ENCODE measurements around the gene HMX1. TPM values are rescaled to one million over a fixed set of nuclear protein-coding genes. Genes with fewer than 3 reads are reported as not detected.

The HMX1 gene
- total and polyA plus RNA-seq, 2 donors (not counting 1 experiment from before 2014, with no cell fraction given), result not detected

DNA sequence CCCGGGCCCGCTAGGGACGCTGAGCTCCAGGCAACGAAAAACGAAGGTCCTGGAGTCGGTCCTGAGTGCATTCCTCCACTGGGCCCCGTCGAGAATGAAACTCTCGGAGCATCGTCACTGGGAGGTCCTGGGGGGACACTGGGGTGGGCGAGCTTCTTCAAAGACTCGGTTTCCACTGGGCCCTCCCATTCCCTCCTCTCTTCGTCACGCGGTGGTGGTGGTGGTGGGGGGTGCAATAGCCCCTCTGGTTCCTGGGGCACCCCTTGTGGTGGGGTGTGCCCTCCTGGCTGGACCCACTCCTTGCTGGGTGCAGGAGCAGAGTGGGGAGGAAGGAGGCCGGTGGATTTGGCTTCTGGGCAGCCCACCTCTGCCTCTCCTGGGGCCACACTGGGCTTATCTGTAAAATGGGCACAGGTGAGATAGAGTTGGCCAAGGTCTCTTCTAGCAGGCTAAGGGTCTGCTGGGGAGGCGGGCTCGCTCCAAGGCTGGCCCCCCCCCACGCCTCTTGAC lies 12.9 kb downstream of the HMX1 start:
- H3K4me1 ChIP-seq (ENCODE audit: control insufficient read depth in 2 of 2, insufficient read depth in 2 of 2, low read length in 2 of 2), result peaks cover 0 to 9% of the 10 kb centered on the region in 2 donors
- no peak overlapping the region for H3K4me3 ChIP-seq (ENCODE audit: control extremely low read depth in 1 of 5, extremely low read depth in 1 of 5, insufficient read depth in 1 of 5, low read depth in 2 of 5, low read length in 4 of 5)
- DNase-seq (no peak), ATAC-seq (ENCODE audit: low read depth) (no peak)
- peaks cover 0 to 42% (median 0%) of the 10 kb centered on the region in 3 donors for H3K9me3 ChIP-seq (ENCODE audit: control extremely low read depth in 1 of 3, control insufficient read depth in 2 of 3, insufficient read depth in 1 of 3, low read length in 2 of 3)
- no peak overlapping the region for H2AFZ ChIP-seq (ENCODE audit: insufficient read depth, low read depth, low read length, poor library complexity, severe bottlenecking)
- ChIA-PET CTCF (no interaction called here), POLR2A (no interaction called here)
- Mint-ChIP-seq H3K9me3 (ENCODE audit: insufficient read depth) (no peaks in the 10 kb centered on the region), H3K4me1 (peaks cover 4% of the 10 kb centered on the region), H3K27ac (no peak overlapping the region), H3K4me3 (no peak overlapping the region), H3K27me3 (peaks cover 48% of the 10 kb centered on the region)
- H3K4me2 ChIP-seq (replicated peaks; ENCODE audit: low read depth, low read length, poor library complexity, severe bottlenecking), result no peak overlapping the region
- no peaks in the 10 kb centered on the region for H3K79me2 ChIP-seq (ENCODE audit: control insufficient read depth, insufficient read depth, low read length)
- H3K9ac ChIP-seq (ENCODE audit: low read length), result no peak overlapping the region
- no peaks in the 10 kb centered on the region for H3K36me3 ChIP-seq (replicated peaks in 1 of 2; ENCODE audit: control extremely low read depth in 1 of 2, control insufficient read depth in 1 of 2, extremely low read depth in 1 of 2, insufficient read depth in 2 of 2, low read length in 1 of 2)
- TF ChIP-seq EZH2 (IDR thresholded peaks at IDR 0.05; ENCODE audit: borderline replicate concordance, insufficient read depth, low read depth, low read length, poor library complexity, severe bottlenecking), result no peak
- 2% methylated on average over 11 of the region's 19 CpGs for WGBS (ENCODE audit: insufficient coverage)
- H3K27ac ChIP-seq (ENCODE audit: low read length in 2 of 2), result no peak overlapping the region
- intact Hi-C loops (cut with micrococcal nuclease), result no loop called here
- H4K20me1 ChIP-seq (ENCODE audit: control insufficient read depth, insufficient read depth, low read length, poor library complexity, severe bottlenecking), result no peaks in the 10 kb centered on the region
- H3K27me3 ChIP-seq (replicated peaks in 1 of 4; ENCODE audit: control extremely low read depth in 1 of 4, control insufficient read depth in 3 of 4, insufficient read depth in 4 of 4, low read length in 3 of 4), result peaks cover 0 to 83% (median 17%) of the 10 kb centered on the region in 4 experiments

GRCh38 chr4:8857766-8858700 lies 13.6 kb downstream of the HMX1 start:
- H3K27me3 ChIP-seq (replicated peaks in 1 of 4; ENCODE audit: control extremely low read depth in 1 of 4, control insufficient read depth in 3 of 4, insufficient read depth in 4 of 4, low read length in 3 of 4), result peaks cover 0 to 76% (median 16%) of the 10 kb centered on the region in 4 experiments
- no peaks in the 10 kb centered on the region for H3K36me3 ChIP-seq (replicated peaks in 1 of 2; ENCODE audit: control extremely low read depth in 1 of 2, control insufficient read depth in 1 of 2, extremely low read depth in 1 of 2, insufficient read depth in 2 of 2, low read length in 1 of 2)
- H3K4me1 ChIP-seq (ENCODE audit: control insufficient read depth in 2 of 2, insufficient read depth in 2 of 2, low read length in 2 of 2), result peaks cover 0 to 9% of the 10 kb centered on the region in 2 donors
- peak overlapping the region; percentile 28 for H2AFZ ChIP-seq (ENCODE audit: insufficient read depth, low read depth, low read length, poor library complexity, severe bottlenecking)
- peaks cover 48% of the 10 kb centered on the region for H3K27me3 Mint-ChIP-seq
- H3K4me2 ChIP-seq (replicated peaks; ENCODE audit: low read depth, low read length, poor library complexity, severe bottlenecking), result peak overlapping the region; percentile 33
- TF ChIP-seq, protein P1, sequence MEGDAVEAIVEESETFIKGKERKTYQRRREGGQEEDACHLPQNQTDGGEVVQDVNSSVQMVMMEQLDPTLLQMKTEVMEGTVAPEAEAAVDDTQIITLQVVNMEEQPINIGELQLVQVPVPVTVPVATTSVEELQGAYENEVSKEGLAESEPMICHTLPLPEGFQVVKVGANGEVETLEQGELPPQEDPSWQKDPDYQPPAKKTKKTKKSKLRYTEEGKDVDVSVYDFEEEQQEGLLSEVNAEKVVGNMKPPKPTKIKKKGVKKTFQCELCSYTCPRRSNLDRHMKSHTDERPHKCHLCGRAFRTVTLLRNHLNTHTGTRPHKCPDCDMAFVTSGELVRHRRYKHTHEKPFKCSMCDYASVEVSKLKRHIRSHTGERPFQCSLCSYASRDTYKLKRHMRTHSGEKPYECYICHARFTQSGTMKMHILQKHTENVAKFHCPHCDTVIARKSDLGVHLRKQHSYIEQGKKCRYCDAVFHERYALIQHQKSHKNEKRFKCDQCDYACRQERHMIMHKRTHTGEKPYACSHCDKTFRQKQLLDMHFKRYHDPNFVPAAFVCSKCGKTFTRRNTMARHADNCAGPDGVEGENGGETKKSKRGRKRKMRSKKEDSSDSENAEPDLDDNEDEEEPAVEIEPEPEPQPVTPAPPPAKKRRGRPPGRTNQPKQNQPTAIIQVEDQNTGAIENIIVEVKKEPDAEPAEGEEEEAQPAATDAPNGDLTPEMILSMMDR (IDR thresholded peaks at IDR 0.05), result no peak
- TF ChIP-seq EZH2 (IDR thresholded peaks at IDR 0.05; ENCODE audit: borderline replicate concordance, insufficient read depth, low read depth, low read length, poor library complexity, severe bottlenecking), result no peak
- H3K4me3 ChIP-seq (ENCODE audit: control extremely low read depth in 1 of 5, extremely low read depth in 1 of 5, insufficient read depth in 1 of 5, low read depth in 2 of 5, low read length in 4 of 5), result no peak overlapping the region
- DNase-seq (no peak), ATAC-seq (ENCODE audit: low read depth) (no peak)
- no peaks in the 10 kb centered on the region for H3K79me2 ChIP-seq (ENCODE audit: control insufficient read depth, insufficient read depth, low read length)
- peaks cover 4% of the 10 kb centered on the region for H3K4me1 Mint-ChIP-seq
- CTCF ChIA-PET, result no interaction called here
- no peaks in the 10 kb centered on the region for H3K9me3 Mint-ChIP-seq (ENCODE audit: insufficient read depth)
- no peak overlapping the region for H3K27ac ChIP-seq (ENCODE audit: low read length in 2 of 2)
- 5% methylated on average over 70 of the region's 74 CpGs for WGBS (ENCODE audit: insufficient coverage)
- H3K9me3 ChIP-seq (ENCODE audit: control extremely low read depth in 1 of 3, control insufficient read depth in 2 of 3, insufficient read depth in 1 of 3, low read length in 2 of 3), result peaks cover 0 to 45% (median under 1%) of the 10 kb centered on the region in 3 donors
- no peak overlapping the region for H3K27ac Mint-ChIP-seq
- no peak overlapping the region for H3K9ac ChIP-seq (ENCODE audit: low read length)
- POLR2A ChIA-PET, result no interaction called here
- intact Hi-C loops (cut with micrococcal nuclease), result no loop called here
- H3K4me3 Mint-ChIP-seq, result no peak overlapping the region
- H4K20me1 ChIP-seq (ENCODE audit: control insufficient read depth, insufficient read depth, low read length, poor library complexity, severe bottlenecking), result no peaks in the 10 kb centered on the region

Measured in B cell (primary cell).